Adrenal gland (tissue), 12 donors: Measurements from ENCODE around the gene IL1RAPL2. TPM values are rescaled to one million over a fixed set of nuclear protein-coding genes. Genes with fewer than 3 reads are reported as not detected.
"Not testable (repeated sequence)": the region's sequence is repeated elsewhere in the genome, so short reads cannot be mapped to it uniquely, and the experiment has no call there.

Experiments
- DNase-seq, 7 donors: peaks; one replicate each; pipeline ENCODE4 v3.0.0-alpha.2; 2019 to 2020
- H3K27ac ChIP-seq, 5 donors: fragments of 200-600 bp; sonication (generic) in 4 of 5; 1 replicate in 3 of 5; 2 replicates in 2 of 5; pipeline versions ENCODE4 v1.5.1 to v1.8.0; 2016 to 2020; ENCODE audit warnings: mild to moderate bottlenecking in 1 of 5
- H3K27me3 ChIP-seq: fragments of 200-600 bp; 2 replicates; pipeline ENCODE4 v1.8.0; 2021
- H3K36me3 ChIP-seq, 2 donors: fragments of 200-600 bp; replicated peaks in 1 of 2; 1 replicate in 1 of 2; 2 replicates in 1 of 2; pipeline versions ENCODE4 v1.5.1 to v1.8.0; 2018 to 2022
- H3K4me1 ChIP-seq, 2 donors: fragments of 200-600 bp; replicated peaks in 1 of 2; 1 replicate in 1 of 2; 2 replicates in 1 of 2; pipeline versions ENCODE4 v1.5.1 to v1.8.0; 2018 to 2021
- H3K4me3 ChIP-seq, 4 donors: fragments of 200-600 bp; sonication (generic) in 3 of 4; one replicate each; pipeline ENCODE4 v1.5.1; 2016 to 2018
- H3K9me3 ChIP-seq, 3 donors: fragments of 200-600 bp; sonication (generic) in 1 of 3; replicated peaks in 1 of 3; 1 replicate in 2 of 3; 2 replicates in 1 of 3; pipeline versions ENCODE4 v1.5.1 to v1.8.0; 2016 to 2021
- POLR2A ChIP-seq, 2 donors: fragments of 450-650 bp; IDR thresholded peaks; one replicate each; pipeline ENCODE4 v1.6.1; 2017; ENCODE audit warnings: antibody characterized with exemption in 2 of 2, mild to moderate bottlenecking in 2 of 2, moderate library complexity in 1 of 2
- WGBS, 4 donors: extraction: QIAGEN DNeasy Blood & Tissue Kit in 2 of 4; methylation state at CpG; one replicate each; pipeline versions ENCODE4 v1.1.5 to v1.1.7; 2013 to 2017; 5-methylcytosine and 5-hydroxymethylcytosine counted together
- intact Hi-C, 2 donors: fragments of 100-400 bp; cut with DNase I; formaldehyde crosslinking; loops; one replicate each; pipeline versions ENCODE4 v1.14.1 to v1.15.0; 2022 to 2023
- polyA plus RNA-seq, 3 donors: library from polyadenylated mRNA; stranded (reverse); fragments of 200-250 nt in 2 of 3; fragments of 350-450 nt in 1 of 3; fragmentation: Illumina TruSeq in 1 of 3; extraction: RNeasy Lipid Tissue Mini Kit (QIAGEN cat#74804) in 1 of 3; gene quantifications; one replicate each; pipeline ENCODE4 v1.2.3, GENCODE V29; 2013 to 2014
- total RNA-seq, 9 donors: library from RNA; depleted of rRNA in 4 of 9; stranded (reverse); fragments of >200 nt in 4 of 9; fragments of 120-200 nt in 1 of 9; fragmentation: NEBNext Ultra II Directional in 1 of 9; extraction: Animal tissue kit (Norgen Biotek cat#: 25700) in 1 of 9; gene quantifications; one replicate each; pipeline versions ENCODE4 v1.1.0 to v1.2.4, GENCODE V29; 2013 to 2023
- TF ChIP-seq, protein P1 (sequence below), 6 experiments: fragments of 450-650 bp in 4 of 6; fragments of 200-600 bp in 2 of 6; sonication (generic) in 1 of 6; IDR thresholded peaks; 1 replicate in 5 of 6; 2 replicates in 1 of 6; pipeline versions ENCODE4 v1.5.1 to v1.8.0; 2016 to 2021; ENCODE audit warnings: antibody characterized with exemption in 6 of 6, mild to moderate bottlenecking in 2 of 6, moderate library complexity in 1 of 6
- donor health status: healthy with polysubstance abuse.
- donor health status: Bipolar disorder and iron deficiency.
- donor health status: DM: yes; HTN: yes; CAD: no.
- donor health status: DM: no; HTN: no; CAD: no.
- donor health status: DM: no; HTN: no; CAD: no.
- donor health status: DM: yes; HTN: yes; CAD: no.

Gene IL1RAPL2
- total and polyA plus RNA-seq, 12 donors = 0.27 to 8.4 (median 0.64) TPM; not detected in 5

GRCh38 chrX:105775679-105776078, 1209.7 kb downstream of the IL1RAPL2 start:
- H3K36me3 ChIP-seq = no peaks in the 10 kb centered on the region
- H3K27ac ChIP-seq = no peak overlapping the region
- TF ChIP-seq, protein P1, sequence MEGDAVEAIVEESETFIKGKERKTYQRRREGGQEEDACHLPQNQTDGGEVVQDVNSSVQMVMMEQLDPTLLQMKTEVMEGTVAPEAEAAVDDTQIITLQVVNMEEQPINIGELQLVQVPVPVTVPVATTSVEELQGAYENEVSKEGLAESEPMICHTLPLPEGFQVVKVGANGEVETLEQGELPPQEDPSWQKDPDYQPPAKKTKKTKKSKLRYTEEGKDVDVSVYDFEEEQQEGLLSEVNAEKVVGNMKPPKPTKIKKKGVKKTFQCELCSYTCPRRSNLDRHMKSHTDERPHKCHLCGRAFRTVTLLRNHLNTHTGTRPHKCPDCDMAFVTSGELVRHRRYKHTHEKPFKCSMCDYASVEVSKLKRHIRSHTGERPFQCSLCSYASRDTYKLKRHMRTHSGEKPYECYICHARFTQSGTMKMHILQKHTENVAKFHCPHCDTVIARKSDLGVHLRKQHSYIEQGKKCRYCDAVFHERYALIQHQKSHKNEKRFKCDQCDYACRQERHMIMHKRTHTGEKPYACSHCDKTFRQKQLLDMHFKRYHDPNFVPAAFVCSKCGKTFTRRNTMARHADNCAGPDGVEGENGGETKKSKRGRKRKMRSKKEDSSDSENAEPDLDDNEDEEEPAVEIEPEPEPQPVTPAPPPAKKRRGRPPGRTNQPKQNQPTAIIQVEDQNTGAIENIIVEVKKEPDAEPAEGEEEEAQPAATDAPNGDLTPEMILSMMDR (IDR thresholded peaks at IDR 0.05) = no peak
- TF ChIP-seq POLR2A (IDR thresholded peaks at IDR 0.05) = no peak
- peaks cover 14% of the 10 kb centered on the region for H3K27me3 ChIP-seq
- intact Hi-C loops = no loop called here
- no peaks in the 10 kb centered on the region for H3K4me1 ChIP-seq
- no peak for DNase-seq
- WGBS, 4 donors = 50 to 65% (median 54%) methylated on average over 3 of the region's 3 CpGs
- H3K4me3 ChIP-seq = no peak overlapping the region
- no peaks in the 10 kb centered on the region for H3K9me3 ChIP-seq

DNA sequence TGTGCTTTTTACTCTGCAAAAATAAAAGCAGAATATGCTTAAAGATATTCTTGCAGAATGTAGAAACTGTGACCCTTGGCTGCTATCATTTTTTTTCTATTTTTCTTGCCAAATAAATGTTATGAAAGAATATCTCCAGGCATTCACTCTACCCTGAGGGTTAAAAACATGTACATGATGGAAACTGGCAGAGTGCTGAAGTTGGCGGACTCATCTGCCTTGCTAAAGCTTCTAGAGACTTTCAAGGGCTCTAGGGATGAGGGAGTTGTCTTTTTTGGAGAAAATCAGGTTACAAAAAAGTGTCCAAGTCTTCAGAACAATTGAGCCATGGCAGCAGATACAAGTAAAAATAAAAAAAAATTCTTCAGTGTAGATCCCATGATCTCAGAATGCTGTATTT, 1215.8 kb downstream of the IL1RAPL2 start:
- H3K27ac ChIP-seq = no peak overlapping the region
- no peak overlapping the region for H3K4me3 ChIP-seq
- H3K27me3 ChIP-seq = peaks cover 3% of the 10 kb centered on the region
- TF ChIP-seq, protein P1 (IDR thresholded peaks at IDR 0.05) = no peak
- no peak for TF ChIP-seq POLR2A (IDR thresholded peaks at IDR 0.05)
- no peaks in the 10 kb centered on the region for H3K36me3 ChIP-seq
- intact Hi-C loops = no loop called here
- DNase-seq = no peak
- no peaks in the 10 kb centered on the region for H3K4me1 ChIP-seq
- WGBS, 4 donors = 55 to 72% (median 62%) methylated on average over 1 of the region's 1 CpG
- no peaks in the 10 kb centered on the region for H3K9me3 ChIP-seq

DNA sequence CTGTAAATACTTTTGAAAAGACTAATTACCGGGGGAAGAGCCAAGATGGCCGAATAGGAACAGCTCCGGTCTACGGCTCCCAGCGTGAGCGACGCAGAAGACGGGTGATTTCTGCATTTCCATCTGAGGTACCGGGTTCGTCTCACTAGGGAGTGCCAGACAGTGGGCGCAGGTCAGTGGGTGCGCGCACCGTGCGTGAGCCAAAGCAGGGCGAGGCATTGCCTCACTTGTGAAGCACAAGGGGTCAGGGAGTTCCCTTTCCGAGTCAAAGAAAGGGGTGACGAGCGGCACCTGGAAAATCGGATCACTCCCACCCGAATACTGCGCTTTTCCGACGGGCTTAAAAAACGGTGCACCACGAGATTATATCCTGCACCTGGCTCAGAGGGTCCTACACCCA, 1230.9 kb downstream of the IL1RAPL2 start:
- DNase-seq, H3K9me3 ChIP-seq, H3K36me3 ChIP-seq, H3K27ac ChIP-seq, H3K27me3 ChIP-seq, H3K4me1 ChIP-seq, H3K4me3 ChIP-seq, intact Hi-C loops: not testable (repeated sequence)
- 69 to 95% (median 93%) methylated on average over 9 to 26 of the region's 26 CpGs for WGBS, 4 donors

DNA sequence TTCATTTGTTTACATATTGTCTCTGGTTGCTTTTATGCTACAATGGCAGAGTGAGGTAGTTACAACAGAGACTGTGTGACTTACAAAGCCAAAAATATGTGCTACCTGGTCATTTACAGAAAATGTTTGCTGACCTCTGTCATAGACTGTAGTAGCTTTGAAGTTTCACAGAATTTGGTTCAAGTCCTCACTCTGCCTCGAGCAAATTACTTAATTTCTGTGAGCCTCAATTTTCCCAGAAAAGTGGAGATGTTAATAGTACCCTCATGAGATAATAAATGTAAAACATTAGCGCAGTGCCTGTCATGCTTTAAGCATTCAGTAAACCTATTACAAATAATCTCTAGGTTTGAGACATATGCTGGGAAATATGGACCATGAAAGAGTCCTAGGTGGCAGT, 1237.9 kb downstream of the IL1RAPL2 start:
- H3K27me3 ChIP-seq = no peaks in the 10 kb centered on the region
- no peaks in the 10 kb centered on the region for H3K36me3 ChIP-seq
- DNase-seq = no peak
- H3K4me1 ChIP-seq = no peaks in the 10 kb centered on the region
- H3K27ac ChIP-seq = no peak overlapping the region
- TF ChIP-seq POLR2A (IDR thresholded peaks at IDR 0.05) = no peak
- TF ChIP-seq, protein P1 (IDR thresholded peaks at IDR 0.05) = no peak
- H3K9me3 ChIP-seq = peaks cover 0 to 6% (median 0%) of the 10 kb centered on the region in 3 donors
- WGBS, 4 donors = 58 to 88% (median 77%) methylated on average over 2 of the region's 2 CpGs
- H3K4me3 ChIP-seq = no peak overlapping the region
- intact Hi-C loops = no loop called here

DNA sequence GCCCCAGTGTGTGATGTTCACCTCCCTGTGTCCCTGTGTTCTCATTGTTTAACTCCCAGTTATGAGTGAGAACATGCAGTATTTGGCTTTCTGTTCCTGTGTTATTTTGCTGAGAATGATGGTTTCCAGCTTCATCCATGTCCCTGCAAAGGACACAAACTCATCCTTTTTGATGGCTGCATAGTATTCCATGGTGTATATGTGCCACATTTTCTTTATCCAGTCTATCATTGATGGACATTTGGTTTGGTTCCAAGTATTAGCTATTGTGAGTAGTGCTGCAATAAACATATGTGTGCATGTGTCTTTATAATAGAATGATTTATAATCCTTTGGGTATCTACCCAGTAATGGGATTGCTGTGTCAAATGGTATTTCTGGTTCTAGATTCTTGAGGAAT, 1239.7 kb downstream of the IL1RAPL2 start:
- H3K9me3 ChIP-seq, DNase-seq, H3K4me3 ChIP-seq, H3K27me3 ChIP-seq, H3K27ac ChIP-seq, H3K36me3 ChIP-seq, H3K4me1 ChIP-seq, intact Hi-C loops: not testable (repeated sequence)
